Endothelial cell of umbilical vein (primary cell): ENCODE measurements around the gene CCT4. TPM values are rescaled to one million over a fixed set of nuclear protein-coding genes. Genes with fewer than 3 reads are reported as not detected.

Experiments used
- BruUV-seq: library from RNA; stranded (reverse); fragments of 400-500 nt; replicated peaks from 2 replicates; lab custom pipeline; 2021; lab: Mats Ljungman, UMichigan
- CTCF ChIA-PET: fragments of 300-600, 350-600 bp; sonication (Branson Sonifier 250); formaldehyde crosslinking; loops from one replicate; lab custom pipeline; 2021; ENCODE audit warnings: antibody characterized with exemption, inconsistent platforms; lab: Charles Lee
- POLR2A ChIA-PET: fragments of 300-600, 350-600 bp; sonication (Branson Sonifier 250); formaldehyde crosslinking; loops from one replicate; lab custom pipeline; 2021; ENCODE audit warnings: antibody characterized with exemption, inconsistent platforms; lab: Charles Lee
- DNase-seq: peaks from one replicate; pipeline ENCODE4 v3.0.0-alpha.2; 2011; ENCODE audit warnings: low read depth, low spot score
- FAIRE-seq: peaks from 2 replicates; lab custom pipeline; 2011; peaks lifted over from hg19 to GRCh38; lab: Jason Lieb, UNC
- H2AFZ ChIP-seq: 2 replicates; pipeline ENCODE4 v1.6.0; 2012; ENCODE audit warnings: low read depth, low read length, control low read depth, inconsistent platforms
- H3K27ac ChIP-seq: 2 replicates; pipeline ENCODE4 v1.5.1; 2011; ENCODE audit warnings: low read depth, mild to moderate bottlenecking, control low read depth, low read length, moderate library complexity; ENCODE audit not compliant: insufficient read depth
- H3K27me3 ChIP-seq, 2 experiments: 2 replicates each; pipeline versions ENCODE4 v1.6.0 to v1.6.1; 2011; ENCODE audit warnings: low read length in 2 of 2, mixed read lengths in 1 of 2; ENCODE audit not compliant: control insufficient read depth in 2 of 2, insufficient read depth in 2 of 2
- H3K36me3 ChIP-seq, 2 experiments: 2 replicates in 1 of 2; 3 replicates in 1 of 2; pipeline ENCODE4 v1.5.1; 2011; ENCODE audit warnings: low read length in 2 of 2, mild to moderate bottlenecking in 1 of 2, moderate library complexity in 1 of 2; ENCODE audit not compliant: control insufficient read depth in 2 of 2, insufficient read depth in 2 of 2; ENCODE audit errors: extremely low read depth in 1 of 2
- H3K4me1 ChIP-seq: 3 replicates; pipeline ENCODE4 v1.5.1; 2011; ENCODE audit warnings: mild to moderate bottlenecking, low read length; ENCODE audit not compliant: control insufficient read depth, insufficient read depth; ENCODE audit errors: extremely low read depth
- H3K4me2 ChIP-seq: 2 replicates; pipeline ENCODE4 v1.6.1; 2011; ENCODE audit warnings: low read length, control low read depth, mixed read lengths; ENCODE audit not compliant: insufficient read depth
- H3K4me3 ChIP-seq, 3 experiments: fragments of 200-600 bp in 1 of 3; sonication (generic), shearing (Covaris generic) in 1 of 3; replicated peaks in 1 of 3; 2 replicates each; pipeline ENCODE4 v1.5.1; 2011 to 2016; ENCODE audit warnings: control low read depth in 3 of 3, low read length in 3 of 3, mild to moderate bottlenecking in 2 of 3, inconsistent platforms in 1 of 3, low read depth in 1 of 3, moderate library complexity in 1 of 3; ENCODE audit not compliant: insufficient read depth in 1 of 3
- H3K79me2 ChIP-seq: 2 replicates; pipeline ENCODE4 v1.6.0; 2012; ENCODE audit warnings: low read length, inconsistent platforms; ENCODE audit not compliant: control insufficient read depth, insufficient read depth
- H3K9ac ChIP-seq: replicated peaks from 2 replicates; pipeline ENCODE3; 2011; ENCODE audit warnings: low read length, control low read depth; ENCODE audit not compliant: insufficient read depth; ENCODE audit errors: extremely low read depth
- H3K9me1 ChIP-seq: replicated peaks from 3 replicates; pipeline ENCODE4 v1.6.0; 2011; ENCODE audit warnings: mild to moderate bottlenecking, low read length; ENCODE audit not compliant: control insufficient read depth, insufficient read depth; ENCODE audit errors: extremely low read depth
- H3K9me3 ChIP-seq: replicated peaks from 2 replicates; pipeline ENCODE4 v1.5.1; 2012; ENCODE audit warnings: low read length, inconsistent platforms; ENCODE audit not compliant: control insufficient read depth, insufficient read depth
- H4K20me1 ChIP-seq: replicated peaks from 2 replicates; pipeline ENCODE3; 2011; ENCODE audit warnings: mild to moderate bottlenecking, low read length; ENCODE audit not compliant: control insufficient read depth, insufficient read depth; ENCODE audit errors: extremely low read depth
- EZH2 ChIP-seq: IDR thresholded peaks from 2 replicates; pipeline ENCODE4 v1.6.1; 2012; ENCODE audit warnings: borderline replicate concordance, low read depth, mild to moderate bottlenecking, moderate library complexity, low read length, inconsistent platforms; ENCODE audit not compliant: severe bottlenecking
- FOS ChIP-seq: IDR thresholded peaks from 2 replicates; pipeline ENCODE4 v1.6.1; 2011; ENCODE audit warnings: mild to moderate bottlenecking, low read length, moderate library complexity, borderline replicate concordance; ENCODE audit not compliant: insufficient read depth
- GATA2 ChIP-seq: IDR thresholded peaks from 2 replicates; pipeline ENCODE4 v1.7.0; 2011; ENCODE audit warnings: low read depth, mild to moderate bottlenecking, moderate library complexity, mixed read lengths, low read length; ENCODE audit not compliant: insufficient read length, insufficient read depth
- JUN ChIP-seq: IDR thresholded peaks from 2 replicates; pipeline ENCODE4 v1.6.1; 2011; ENCODE audit warnings: borderline replicate concordance, low read depth; ENCODE audit not compliant: insufficient read length, insufficient read depth
- MYC ChIP-seq: IDR thresholded peaks from one replicate; pipeline ENCODE4 v1.6.1; 2011; ENCODE audit warnings: mild to moderate bottlenecking, low read depth, low read length
- POLR2A ChIP-seq: IDR thresholded peaks from 2 replicates; pipeline ENCODE4 v1.6.1; 2012; ENCODE audit warnings: low read depth, mild to moderate bottlenecking, control low read depth, low read length
- POLR2AphosphoS5 ChIP-seq: IDR thresholded peaks from 2 replicates; pipeline ENCODE4 v1.6.1; 2012; ENCODE audit warnings: low read depth, mild to moderate bottlenecking, control low read depth, low read length, moderate library complexity; ENCODE audit not compliant: insufficient read depth
- dilution Hi-C: fragments of 300-500 bp; cut with MboI; formaldehyde crosslinking; loops from one replicate; pipeline ENCODE4 v1.15.0; 2019; ENCODE audit warnings: low sequenced_read_pairs; ENCODE audit not compliant: extremely low pct_ligation_motif_present
- intact Hi-C: fragments of 100-400 bp; cut with micrococcal nuclease; formaldehyde crosslinking; loops from one replicate; pipeline ENCODE4 v1.10.0; 2022
- polyA plus RNA-seq, 4 experiments: library from polyadenylated mRNA; depleted of rRNA in 3 of 4; stranded (reverse) in 3 of 4; unstranded in 1 of 4; fragments of >200 nt; gene quantifications; 2 replicates each; pipeline versions ENCODE4 v1.2.1 to v1.2.3, GENCODE V29; 2011 to 2012; ENCODE audit warnings: missing spikeins in 1 of 4
- total RNA-seq: library from RNA; stranded (reverse); gene quantifications from 2 replicates; pipeline ENCODE4 v1.2.3, GENCODE V29; 2021
- TF ChIP-seq, protein P1 (sequence below): IDR thresholded peaks from 2 replicates; pipeline ENCODE4 v1.6.1; 2011; ENCODE audit not compliant: insufficient read depth, insufficient read length
- TF ChIP-seq, protein P2 (sequence below), 2 donors: IDR thresholded peaks; 1 replicate in 1 of 2; 2 replicates in 1 of 2; pipeline ENCODE4 v1.5.1; 2011; ENCODE audit warnings: low read length in 2 of 2, mild to moderate bottlenecking in 2 of 2, moderate library complexity in 2 of 2, control low read depth in 1 of 2, inconsistent platforms in 1 of 2, low read depth in 1 of 2; ENCODE audit not compliant: insufficient read depth in 1 of 2; ENCODE audit errors: extremely low read depth in 1 of 2

CCT4 gene
- total and polyA plus RNA-seq, 2 donors (not counting 3 experiments of a cell fraction or from before 2014, with no cell fraction given), result 78.5 to 220 TPM

DNA sequence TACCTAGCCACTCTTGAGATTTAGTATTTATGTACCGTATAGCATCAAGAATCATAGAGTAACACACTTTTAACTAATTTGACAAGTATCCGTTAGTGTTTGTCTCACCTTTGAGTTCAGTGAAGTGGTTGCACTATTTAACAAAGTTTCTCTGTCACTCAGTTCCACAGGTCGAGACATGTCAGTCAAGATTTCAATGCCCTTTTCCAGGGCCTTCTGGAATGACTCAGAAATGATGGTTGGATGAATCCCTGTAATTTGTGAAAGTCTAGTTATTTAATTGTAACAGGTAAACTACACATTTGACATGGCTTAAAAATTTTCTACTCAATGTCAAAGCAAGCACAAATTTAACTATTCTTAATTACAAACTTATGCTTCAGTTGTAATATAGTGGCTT, 9.7 kb downstream of the CCT4 start:
- FAIRE-seq (no peak), DNase-seq (no peak)
- Histone ChIP-seq H3K4me3 (no peak overlapping the region), H4K20me1 (no peaks in the 10 kb centered on the region), H3K9me1 (no peaks in the 10 kb centered on the region), H3K27ac (no peak overlapping the region), H3K36me3 (peaks cover 24 to 42% of the 10 kb centered on the region in 2 experiments), H2AFZ (no peak overlapping the region), H3K4me2 (no peak overlapping the region), H3K79me2 (peaks cover 31% of the 10 kb centered on the region), H3K9me3 (no peaks in the 10 kb centered on the region), H3K27me3 (no peaks in the 10 kb centered on the region), H3K9ac (no peak overlapping the region), H3K4me1 (no peaks in the 10 kb centered on the region)
- POLR2A ChIA-PET, result no interaction called here
- TF ChIP-seq EZH2 (no peak), MYC (no peak), JUN (no peak), POLR2A (no peak), GATA2 (no peak), POLR2AphosphoS5 (no peak), FOS (no peak)
- TF ChIP-seq, protein P1, sequence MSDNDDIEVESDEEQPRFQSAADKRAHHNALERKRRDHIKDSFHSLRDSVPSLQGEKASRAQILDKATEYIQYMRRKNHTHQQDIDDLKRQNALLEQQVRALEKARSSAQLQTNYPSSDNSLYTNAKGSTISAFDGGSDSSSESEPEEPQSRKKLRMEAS, result no peak
- TF ChIP-seq, protein P2, sequence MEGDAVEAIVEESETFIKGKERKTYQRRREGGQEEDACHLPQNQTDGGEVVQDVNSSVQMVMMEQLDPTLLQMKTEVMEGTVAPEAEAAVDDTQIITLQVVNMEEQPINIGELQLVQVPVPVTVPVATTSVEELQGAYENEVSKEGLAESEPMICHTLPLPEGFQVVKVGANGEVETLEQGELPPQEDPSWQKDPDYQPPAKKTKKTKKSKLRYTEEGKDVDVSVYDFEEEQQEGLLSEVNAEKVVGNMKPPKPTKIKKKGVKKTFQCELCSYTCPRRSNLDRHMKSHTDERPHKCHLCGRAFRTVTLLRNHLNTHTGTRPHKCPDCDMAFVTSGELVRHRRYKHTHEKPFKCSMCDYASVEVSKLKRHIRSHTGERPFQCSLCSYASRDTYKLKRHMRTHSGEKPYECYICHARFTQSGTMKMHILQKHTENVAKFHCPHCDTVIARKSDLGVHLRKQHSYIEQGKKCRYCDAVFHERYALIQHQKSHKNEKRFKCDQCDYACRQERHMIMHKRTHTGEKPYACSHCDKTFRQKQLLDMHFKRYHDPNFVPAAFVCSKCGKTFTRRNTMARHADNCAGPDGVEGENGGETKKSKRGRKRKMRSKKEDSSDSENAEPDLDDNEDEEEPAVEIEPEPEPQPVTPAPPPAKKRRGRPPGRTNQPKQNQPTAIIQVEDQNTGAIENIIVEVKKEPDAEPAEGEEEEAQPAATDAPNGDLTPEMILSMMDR (IDR thresholded peaks at IDR 0.05; ENCODE audit: extremely low read depth in 1 of 2, insufficient read depth in 1 of 2, low read depth in 1 of 2, low read length in 2 of 2), result no peak
- intact Hi-C loops, result no loop called here
- BruUV-seq, result no TSS peak
- dilution Hi-C loops, result no loop called here
- CTCF ChIA-PET, result no interaction called here
